HG02759 (cell line): Measurements from ENCODE around the gene FAM72C.
"Not testable (repeated sequence)": the region's sequence is repeated elsewhere in the genome, so short reads cannot be mapped to it uniquely, and the experiment has no call there.

Experiments
- ATAC-seq: cut with Tn5 transposase; IDR thresholded peaks from one replicate; pipeline ENCODE4 v1.9.1; 2021; ENCODE audit warnings: mild to moderate bottlenecking, moderate library complexity; ENCODE audit not compliant: unreplicated experiment

Gene FAM72C

GRCh38 chr1:143971924-143972700 is at the start of gene FAM72C:
Gene FAM72C (minus strand): TSS chr1:143971986. CDS start chr1:143971141, 845 bp downstream.
- ATAC-seq: peak; percentile 83

- ATAC-seq: not testable (repeated sequence)
Measured at GRCh38 chr1:144020001-144020738, 48.4 kb upstream of the FAM72C start.

GRCh38 chr1:144019101-144019500 is 47.3 kb upstream of the FAM72C start:
- ATAC-seq: not testable (repeated sequence)

GRCh38 chr1:144015180-144015966 is 43.6 kb upstream of the FAM72C start:
- ATAC-seq: not testable (repeated sequence)

GRCh38 chr1:144014528-144014927 is 42.7 kb upstream of the FAM72C start:
- ATAC-seq: not testable (repeated sequence)

GRCh38 chr1:144014121-144014520 is 42.3 kb upstream of the FAM72C start:
- ATAC-seq: not testable (repeated sequence)

- peak; percentile 100 for ATAC-seq
Measured at GRCh38 chr1:144012168-144012733, 40.5 kb upstream of the FAM72C start.

GRCh38 chr1:144009410-144009809 is 37.6 kb upstream of the FAM72C start:
- ATAC-seq: not testable (repeated sequence)

- not testable (repeated sequence) for ATAC-seq
Measured at GRCh38 chr1:144004259-144004658, 32.5 kb upstream of the FAM72C start.

GRCh38 chr1:144003306-144004029 is 31.7 kb upstream of the FAM72C start:
- not testable (repeated sequence) for ATAC-seq

- ATAC-seq: peak; percentile 59
Measured at GRCh38 chr1:144002141-144002881, 30.5 kb upstream of the FAM72C start.

GRCh38 chr1:144001077-144001476 is 29.3 kb upstream of the FAM72C start:
- not testable (repeated sequence) for ATAC-seq

GRCh38 chr1:143996020-143996419 is 24.2 kb upstream of the FAM72C start:
- ATAC-seq: not testable (repeated sequence)

- not testable (repeated sequence) for ATAC-seq
Measured at GRCh38 chr1:143993301-143993907, 21.6 kb upstream of the FAM72C start.

GRCh38 chr1:143990699-143991098 is 18.9 kb upstream of the FAM72C start:
- ATAC-seq: not testable (repeated sequence)

- ATAC-seq: not testable (repeated sequence)
Measured at GRCh38 chr1:143989719-143990118, 17.9 kb upstream of the FAM72C start.

- not testable (repeated sequence) for ATAC-seq
Measured at GRCh38 chr1:143989427-143989712, 17.6 kb upstream of the FAM72C start.

- ATAC-seq: not testable (repeated sequence)
Measured at GRCh38 chr1:143988602-143989426, 17.0 kb upstream of the FAM72C start.
